H1 (cell line): ENCODE results near the gene MCF2L2. TPM values are rescaled to one million over a fixed set of nuclear protein-coding genes. Genes with fewer than 3 reads are reported as not detected.

Source experiments
- ATF3 ChIP-seq: IDR thresholded peaks from 2 replicates; pipeline ENCODE4 v1.6.1; 2011; ENCODE audit warnings: low read depth, mild to moderate bottlenecking, low read length; ENCODE audit not compliant: insufficient read depth
- CTBP2 ChIP-seq: IDR thresholded peaks from 2 replicates; pipeline ENCODE4 v1.7.0; 2011; ENCODE audit warnings: borderline replicate concordance, mild to moderate bottlenecking, moderate library complexity, mixed read lengths, low read length; ENCODE audit not compliant: insufficient read depth, insufficient read length
- GTF2F1 ChIP-seq: IDR thresholded peaks from 2 replicates; pipeline ENCODE4 v1.6.1; 2012; ENCODE audit warnings: low read depth, low read length, improper control_type of control experiment, borderline replicate concordance
- POLR2A ChIP-seq, 2 experiments: IDR thresholded peaks; 1 replicate in 1 of 2; 2 replicates in 1 of 2; pipeline ENCODE4 v1.6.1; 2011; ENCODE audit warnings: low read depth in 2 of 2, low read length in 2 of 2, mild to moderate bottlenecking in 2 of 2; ENCODE audit errors: control extremely low read depth in 1 of 2
- POLR2AphosphoS5 ChIP-seq: IDR thresholded peaks from 2 replicates; pipeline ENCODE4 v1.6.1; 2011; ENCODE audit warnings: low read depth, low read length
- SRF ChIP-seq: IDR thresholded peaks from 2 replicates; pipeline ENCODE4 v1.6.1; 2011; ENCODE audit warnings: mild to moderate bottlenecking, low read depth, low read length, moderate library complexity
- SUZ12 ChIP-seq: fragments of 200-600 bp; sonication (generic); IDR thresholded peaks from 2 replicates; pipeline ENCODE4 v1.6.1; 2012; ENCODE audit warnings: mild to moderate bottlenecking, inconsistent platforms, low read length, moderate library complexity, mixed read lengths
- polyA plus RNA-seq, 7 experiments: library from polyadenylated mRNA; depleted of rRNA in 3 of 7; stranded (reverse) in 5 of 7; unstranded in 2 of 7; fragments of >200 nt in 5 of 7; fragments of 200-250 nt in 2 of 7; gene quantifications; 1 replicate in 5 of 7; 2 replicates in 1 of 7; 4 replicates in 1 of 7; pipeline versions ENCODE4 v1.2.1 to v1.2.3, GENCODE V29; 2011 to 2013; ENCODE audit warnings: missing spikeins in 2 of 7, mixed read lengths in 2 of 7
- total RNA-seq: library from RNA; stranded (reverse); fragmentation: NEBNext Ultra II Directional; extraction: Animal tissue kit (Norgen Biotek cat#: 25700); gene quantifications from 2 replicates; pipeline ENCODE4 v1.2.1, GENCODE V29; 2021

Gene MCF2L2
- total and polyA plus RNA-seq, 2 of the 8 experiments (the other 6 are each of a cell fraction or from before 2014, with no cell fraction given): 4.1 to 13.7 TPM

GRCh38 chr3:183301937-183302580 is 126.4 kb downstream of the MCF2L2 start (continued):
- TF ChIP-seq CTBP2 (no peak), GTF2F1 (no peak), ATF3 (no peak), SRF (no peak), POLR2AphosphoS5 (no peak), POLR2A (IDR thresholded peaks at IDR 0.05; ENCODE audit: control extremely low read depth in 1 of 2, low read depth in 2 of 2, low read length in 2 of 2) (no peak), SUZ12 (no peak)
